ENCODE data around the gene ADAMTS6. TPM values are rescaled to one million over a fixed set of nuclear protein-coding genes. Genes with fewer than 3 reads are reported as not detected.
"Not testable (repeated sequence)": the region's sequence is repeated elsewhere in the genome, so short reads cannot be mapped to it uniquely, and the experiment has no call there.

The ADAMTS6 gene
- polyA plus RNA-seq, 3 donors = 2.1 to 3.5 (median 3.2) TPM

GRCh38 chr5:65391591-65391990, 90.1 kb downstream of the ADAMTS6 start:
- DNase-seq (ENCODE audit: extremely low read depth in 1 of 11, low read depth in 9 of 11, low spot score in 4 of 11) = no peak

- DNase-seq (ENCODE audit: extremely low read depth in 1 of 11, low read depth in 9 of 11, low spot score in 4 of 11) = no peak
These were observed 91.5 kb downstream of the ADAMTS6 start for GRCh38 chr5:65390208-65390607.

GRCh38 chr5:65383859-65384258, 97.9 kb downstream of the ADAMTS6 start:
- DNase-seq (ENCODE audit: extremely low read depth in 1 of 11, low read depth in 9 of 11, low spot score in 4 of 11) = no peak

- DNase-seq (ENCODE audit: extremely low read depth in 1 of 11, low read depth in 9 of 11, low spot score in 4 of 11) = no peak
These were observed 99.1 kb downstream of the ADAMTS6 start for GRCh38 chr5:65382582-65382981.

GRCh38 chr5:65370505-65370904, 111.2 kb downstream of the ADAMTS6 start:
- DNase-seq (ENCODE audit: extremely low read depth in 1 of 11, low read depth in 9 of 11, low spot score in 4 of 11) = not testable (repeated sequence)

- peak in 1 of 11 donors; percentile 8 for DNase-seq (ENCODE audit: extremely low read depth in 1 of 11, low read depth in 9 of 11, low spot score in 4 of 11)
These were observed 115.1 kb downstream of the ADAMTS6 start for GRCh38 chr5:65366655-65367054.

GRCh38 chr5:65364907-65365306, 116.8 kb downstream of the ADAMTS6 start:
- DNase-seq (ENCODE audit: extremely low read depth in 1 of 11, low read depth in 9 of 11, low spot score in 4 of 11) = no peak

- no peak for DNase-seq (ENCODE audit: extremely low read depth in 1 of 11, low read depth in 9 of 11, low spot score in 4 of 11)
These were observed 118.2 kb downstream of the ADAMTS6 start for GRCh38 chr5:65363499-65363898.

- DNase-seq (ENCODE audit: extremely low read depth in 1 of 11, low read depth in 9 of 11, low spot score in 4 of 11) = no peak
These were observed 121.7 kb downstream of the ADAMTS6 start for GRCh38 chr5:65359981-65360380.

- no peak for DNase-seq (ENCODE audit: extremely low read depth in 1 of 11, low read depth in 9 of 11, low spot score in 4 of 11)
These were observed 122.2 kb downstream of the ADAMTS6 start for GRCh38 chr5:65359569-65359968.

- DNase-seq (ENCODE audit: extremely low read depth in 1 of 11, low read depth in 9 of 11, low spot score in 4 of 11) = no peak
These were observed 125.4 kb downstream of the ADAMTS6 start for GRCh38 chr5:65356274-65356673.

GRCh38 chr5:65355301-65355700, 126.4 kb downstream of the ADAMTS6 start:
- no peak for DNase-seq (ENCODE audit: extremely low read depth in 1 of 11, low read depth in 9 of 11, low spot score in 4 of 11)

- no peak for DNase-seq (ENCODE audit: extremely low read depth in 1 of 11, low read depth in 9 of 11, low spot score in 4 of 11)
These were observed 139.9 kb downstream of the ADAMTS6 start for GRCh38 chr5:65341835-65342234.

GRCh38 chr5:65338606-65339151, 143.0 kb downstream of the ADAMTS6 start:
- DNase-seq (ENCODE audit: extremely low read depth in 1 of 11, low read depth in 9 of 11, low spot score in 4 of 11) = no peak

GRCh38 chr5:65334077-65334476, 147.6 kb downstream of the ADAMTS6 start:
- DNase-seq (ENCODE audit: extremely low read depth in 1 of 11, low read depth in 9 of 11, low spot score in 4 of 11) = no peak

- no peak for DNase-seq (ENCODE audit: extremely low read depth in 1 of 11, low read depth in 9 of 11, low spot score in 4 of 11)
These were observed 149.1 kb downstream of the ADAMTS6 start for GRCh38 chr5:65332591-65332990.

- no peak for DNase-seq (ENCODE audit: extremely low read depth in 1 of 11, low read depth in 9 of 11, low spot score in 4 of 11)
These were observed 152.5 kb downstream of the ADAMTS6 start for GRCh38 chr5:65329266-65329665.

- no peak for DNase-seq (ENCODE audit: extremely low read depth in 1 of 11, low read depth in 9 of 11, low spot score in 4 of 11)
These were observed 154.1 kb downstream of the ADAMTS6 start for GRCh38 chr5:65327582-65327981.

GRCh38 chr5:65326922-65327321, 154.8 kb downstream of the ADAMTS6 start:
- no peak for DNase-seq (ENCODE audit: extremely low read depth in 1 of 11, low read depth in 9 of 11, low spot score in 4 of 11)

GRCh38 chr5:65324226-65324625, 157.5 kb downstream of the ADAMTS6 start:
- DNase-seq (ENCODE audit: extremely low read depth in 1 of 11, low read depth in 9 of 11, low spot score in 4 of 11) = no peak

GRCh38 chr5:65320704-65321103, 161.0 kb downstream of the ADAMTS6 start:
- DNase-seq (ENCODE audit: extremely low read depth in 1 of 11, low read depth in 9 of 11, low spot score in 4 of 11) = not testable (repeated sequence)

GRCh38 chr5:65320250-65320649, 161.5 kb downstream of the ADAMTS6 start:
- DNase-seq (ENCODE audit: extremely low read depth in 1 of 11, low read depth in 9 of 11, low spot score in 4 of 11) = no peak

Data from renal cortex interstitium (tissue), 11 donors.